ENCODE measurements around the gene ACIN1.

- TF ChIP-seq TARDBP (IDR thresholded peaks at IDR 0.05; ENCODE audit: borderline replicate concordance) (no peak), CEBPB (IDR thresholded peaks at IDR 0.05; ENCODE audit: borderline replicate concordance in 1 of 2, low read depth in 2 of 2, low read length in 2 of 2) (no peak), HDAC6 (IDR thresholded peaks at IDR 0.05; ENCODE audit: unreplicated experiment) (no peak), POLR2A (IDR thresholded peaks at IDR 0.05; ENCODE audit: low read depth, low read length) (peak; percentile 22; the same call in 1 of the 2 replicates), EZH2 (IDR thresholded peaks at IDR 0.05; ENCODE audit: borderline replicate concordance, control insufficient read depth, low read depth, low read length) (no peak), TBL1XR1 (IDR thresholded peaks at IDR 0.05; ENCODE audit: low read depth, low read length) (no peak), POLR2AphosphoS5 (IDR thresholded peaks at IDR 0.05; ENCODE audit: low read length) (no peak)
- TF ChIP-seq, protein P1, sequence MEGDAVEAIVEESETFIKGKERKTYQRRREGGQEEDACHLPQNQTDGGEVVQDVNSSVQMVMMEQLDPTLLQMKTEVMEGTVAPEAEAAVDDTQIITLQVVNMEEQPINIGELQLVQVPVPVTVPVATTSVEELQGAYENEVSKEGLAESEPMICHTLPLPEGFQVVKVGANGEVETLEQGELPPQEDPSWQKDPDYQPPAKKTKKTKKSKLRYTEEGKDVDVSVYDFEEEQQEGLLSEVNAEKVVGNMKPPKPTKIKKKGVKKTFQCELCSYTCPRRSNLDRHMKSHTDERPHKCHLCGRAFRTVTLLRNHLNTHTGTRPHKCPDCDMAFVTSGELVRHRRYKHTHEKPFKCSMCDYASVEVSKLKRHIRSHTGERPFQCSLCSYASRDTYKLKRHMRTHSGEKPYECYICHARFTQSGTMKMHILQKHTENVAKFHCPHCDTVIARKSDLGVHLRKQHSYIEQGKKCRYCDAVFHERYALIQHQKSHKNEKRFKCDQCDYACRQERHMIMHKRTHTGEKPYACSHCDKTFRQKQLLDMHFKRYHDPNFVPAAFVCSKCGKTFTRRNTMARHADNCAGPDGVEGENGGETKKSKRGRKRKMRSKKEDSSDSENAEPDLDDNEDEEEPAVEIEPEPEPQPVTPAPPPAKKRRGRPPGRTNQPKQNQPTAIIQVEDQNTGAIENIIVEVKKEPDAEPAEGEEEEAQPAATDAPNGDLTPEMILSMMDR (IDR thresholded peaks at IDR 0.05 in 2 of 3, conservative IDR thresholded peaks at IDR 0.05 in 1 of 3; ENCODE audit: control insufficient read depth in 2 of 3, extremely low read depth in 1 of 3, insufficient read depth in 1 of 3, low read depth in 3 of 3, low read length in 3 of 3): no peak
- TF ChIP-seq, protein P2, sequence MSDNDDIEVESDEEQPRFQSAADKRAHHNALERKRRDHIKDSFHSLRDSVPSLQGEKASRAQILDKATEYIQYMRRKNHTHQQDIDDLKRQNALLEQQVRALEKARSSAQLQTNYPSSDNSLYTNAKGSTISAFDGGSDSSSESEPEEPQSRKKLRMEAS (IDR thresholded peaks at IDR 0.05; ENCODE audit: low read depth, low read length): no peak
- TF ChIP-seq, protein P3, sequence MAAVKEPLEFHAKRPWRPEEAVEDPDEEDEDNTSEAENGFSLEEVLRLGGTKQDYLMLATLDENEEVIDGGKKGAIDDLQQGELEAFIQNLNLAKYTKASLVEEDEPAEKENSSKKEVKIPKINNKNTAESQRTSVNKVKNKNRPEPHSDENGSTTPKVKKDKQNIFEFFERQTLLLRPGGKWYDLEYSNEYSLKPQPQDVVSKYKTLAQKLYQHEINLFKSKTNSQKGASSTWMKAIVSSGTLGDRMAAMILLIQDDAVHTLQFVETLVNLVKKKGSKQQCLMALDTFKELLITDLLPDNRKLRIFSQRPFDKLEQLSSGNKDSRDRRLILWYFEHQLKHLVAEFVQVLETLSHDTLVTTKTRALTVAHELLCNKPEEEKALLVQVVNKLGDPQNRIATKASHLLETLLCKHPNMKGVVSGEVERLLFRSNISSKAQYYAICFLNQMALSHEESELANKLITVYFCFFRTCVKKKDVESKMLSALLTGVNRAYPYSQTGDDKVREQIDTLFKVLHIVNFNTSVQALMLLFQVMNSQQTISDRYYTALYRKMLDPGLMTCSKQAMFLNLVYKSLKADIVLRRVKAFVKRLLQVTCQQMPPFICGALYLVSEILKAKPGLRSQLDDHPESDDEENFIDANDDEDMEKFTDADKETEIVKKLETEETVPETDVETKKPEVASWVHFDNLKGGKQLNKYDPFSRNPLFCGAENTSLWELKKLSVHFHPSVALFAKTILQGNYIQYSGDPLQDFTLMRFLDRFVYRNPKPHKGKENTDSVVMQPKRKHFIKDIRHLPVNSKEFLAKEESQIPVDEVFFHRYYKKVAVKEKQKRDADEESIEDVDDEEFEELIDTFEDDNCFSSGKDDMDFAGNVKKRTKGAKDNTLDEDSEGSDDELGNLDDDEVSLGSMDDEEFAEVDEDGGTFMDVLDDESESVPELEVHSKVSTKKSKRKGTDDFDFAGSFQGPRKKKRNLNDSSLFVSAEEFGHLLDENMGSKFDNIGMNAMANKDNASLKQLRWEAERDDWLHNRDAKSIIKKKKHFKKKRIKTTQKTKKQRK (IDR thresholded peaks at IDR 0.05; ENCODE audit: low read depth, low read length): no peak
Observed at GRCh38 chr14:23119363-23120327, 24.7 kb upstream of the ACIN1 start.

Data from GM12878 (cell line).